Measurements from ENCODE around the gene PLEKHG4. TPM values are rescaled to one million over a fixed set of nuclear protein-coding genes. Genes with fewer than 3 reads are reported as not detected.

The PLEKHG4 gene
- total RNA-seq, 1 donor from 2014 or later, result 7.8 TPM

DNA sequence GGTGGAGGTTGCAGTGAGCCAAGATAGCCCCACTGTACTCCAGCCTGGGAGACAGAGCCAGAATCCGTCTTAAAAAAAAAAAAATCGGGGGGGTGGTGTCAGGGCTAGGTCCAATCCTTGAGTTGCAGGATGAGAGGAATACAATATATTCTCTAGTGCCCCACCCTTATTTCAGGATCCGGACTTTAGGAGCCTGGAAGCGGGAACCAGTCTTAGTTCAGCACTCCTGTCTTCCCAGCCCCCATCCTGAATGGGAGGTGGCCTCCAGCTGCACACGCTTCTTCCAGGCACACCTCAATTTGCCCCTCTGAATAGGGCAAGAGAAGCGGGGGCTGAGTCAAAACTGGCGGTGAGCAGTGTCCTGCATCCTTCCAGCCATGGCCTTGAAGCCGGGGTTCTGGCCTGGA lies 33.7 kb upstream of the PLEKHG4 start:
- ATAC-seq (ENCODE audit: low read depth) (no peak), DNase-seq (no peak)
- Mint-ChIP-seq H3K27me3 (peaks cover 2% of the 10 kb centered on the region), H3K27ac (peak overlapping the region; percentile 12), H3K4me1 (peaks cover 50% of the 10 kb centered on the region), H3K4me3 (peak overlapping the region; percentile 85), H3K9me3 (no peaks in the 10 kb centered on the region), H3K36me3 (ENCODE audit: low read depth) (peaks cover 1% of the 10 kb centered on the region)
- CTCF ChIA-PET, result interaction anchor here (0.6 to 3.1 kb wide), 6 partner anchors 15 to 882 kb away, joined by 3 to 12 read pairs (median 3); partner anchors contain the start of genes ATP6V0D1 and TMEM208
- POLR2A ChIA-PET, result interaction anchor here (0.6 to 7.7 kb wide), 6 partner anchors 12 to 791 kb away, joined by 3 to 120 read pairs (median 5); partner anchors contain the start of genes FBXL8, TMEM208 and TRADD
- TF ChIP-seq, protein P1, sequence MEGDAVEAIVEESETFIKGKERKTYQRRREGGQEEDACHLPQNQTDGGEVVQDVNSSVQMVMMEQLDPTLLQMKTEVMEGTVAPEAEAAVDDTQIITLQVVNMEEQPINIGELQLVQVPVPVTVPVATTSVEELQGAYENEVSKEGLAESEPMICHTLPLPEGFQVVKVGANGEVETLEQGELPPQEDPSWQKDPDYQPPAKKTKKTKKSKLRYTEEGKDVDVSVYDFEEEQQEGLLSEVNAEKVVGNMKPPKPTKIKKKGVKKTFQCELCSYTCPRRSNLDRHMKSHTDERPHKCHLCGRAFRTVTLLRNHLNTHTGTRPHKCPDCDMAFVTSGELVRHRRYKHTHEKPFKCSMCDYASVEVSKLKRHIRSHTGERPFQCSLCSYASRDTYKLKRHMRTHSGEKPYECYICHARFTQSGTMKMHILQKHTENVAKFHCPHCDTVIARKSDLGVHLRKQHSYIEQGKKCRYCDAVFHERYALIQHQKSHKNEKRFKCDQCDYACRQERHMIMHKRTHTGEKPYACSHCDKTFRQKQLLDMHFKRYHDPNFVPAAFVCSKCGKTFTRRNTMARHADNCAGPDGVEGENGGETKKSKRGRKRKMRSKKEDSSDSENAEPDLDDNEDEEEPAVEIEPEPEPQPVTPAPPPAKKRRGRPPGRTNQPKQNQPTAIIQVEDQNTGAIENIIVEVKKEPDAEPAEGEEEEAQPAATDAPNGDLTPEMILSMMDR (IDR thresholded peaks at IDR 0.05), result no peak
- intact Hi-C loops (cut with micrococcal nuclease), result loop anchor here (2.0 to 10.0 kb wide), 7 partner anchors 33 to 839 kb away; partner anchors contain the start of genes ACD, CBFB, CENPT and E2F4

DNA sequence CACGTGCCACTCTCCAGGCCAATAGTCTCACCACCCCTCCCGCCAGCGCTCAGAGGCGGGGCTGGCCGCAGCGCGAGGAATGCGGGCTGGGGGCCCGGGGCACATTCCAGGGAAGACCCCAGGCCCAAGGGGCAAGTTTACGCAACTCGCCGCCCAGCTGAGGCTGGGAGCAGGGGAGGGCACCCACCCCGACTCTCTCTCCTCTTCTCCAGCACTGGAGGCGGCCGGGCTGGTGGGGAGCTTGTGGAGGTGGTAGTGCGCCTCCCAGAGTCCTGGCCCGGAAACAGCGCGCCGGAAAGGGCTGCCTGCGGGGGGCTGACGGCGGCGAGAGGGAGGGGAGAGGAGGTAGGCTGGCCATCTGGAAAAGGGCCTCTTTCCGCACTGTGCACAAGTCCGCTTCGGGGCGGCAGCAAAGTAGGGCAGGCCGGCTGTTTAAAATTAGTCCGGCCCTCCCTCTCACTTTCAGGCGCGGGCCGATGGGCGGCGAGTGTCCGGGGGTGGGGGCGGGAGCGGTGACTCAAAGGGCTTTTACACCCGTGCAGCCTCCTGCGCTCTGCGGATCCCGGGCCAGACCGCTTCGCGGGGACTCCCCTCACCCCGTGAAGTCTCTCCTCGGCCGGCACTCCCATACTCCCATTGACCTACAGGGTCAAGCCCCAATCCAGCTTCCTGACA lies 33.1 kb upstream of the PLEKHG4 start:
- DNase-seq, result peak; percentile 49
- Mint-ChIP-seq H3K27me3 (peaks cover 2% of the 10 kb centered on the region), H3K4me1 (peaks cover 50% of the 10 kb centered on the region), H3K4me3 (peak overlapping the region; percentile 85), H3K36me3 (ENCODE audit: low read depth) (peaks cover 1% of the 10 kb centered on the region), H3K9me3 (no peaks in the 10 kb centered on the region), H3K27ac (peak overlapping the region; percentile 80)
- peak; percentile 2 for ATAC-seq (ENCODE audit: low read depth)
- TF ChIP-seq, protein P1 (IDR thresholded peaks at IDR 0.05), result no peak
- POLR2A ChIA-PET, result interaction anchor here (0.7 to 7.7 kb wide), 4 partner anchors 18 to 291 kb away, joined by 3 to 120 read pairs (median 12); partner anchors contain the start of genes FBXL8, TMEM208 and TRADD
- CTCF ChIA-PET, result interaction anchor here (0.7 to 3.1 kb wide), 5 partner anchors 14 to 235 kb away, joined by 3 to 12 read pairs (median 3); partner anchors contain the start of genes ATP6V0D1 and TMEM208
- intact Hi-C loops (cut with micrococcal nuclease), result loop anchor here (2.0 to 10.0 kb wide), 4 partner anchors 217 to 839 kb away; partner anchors contain the start of genes ACD, CBFB, NFATC3 and PARD6A

DNA sequence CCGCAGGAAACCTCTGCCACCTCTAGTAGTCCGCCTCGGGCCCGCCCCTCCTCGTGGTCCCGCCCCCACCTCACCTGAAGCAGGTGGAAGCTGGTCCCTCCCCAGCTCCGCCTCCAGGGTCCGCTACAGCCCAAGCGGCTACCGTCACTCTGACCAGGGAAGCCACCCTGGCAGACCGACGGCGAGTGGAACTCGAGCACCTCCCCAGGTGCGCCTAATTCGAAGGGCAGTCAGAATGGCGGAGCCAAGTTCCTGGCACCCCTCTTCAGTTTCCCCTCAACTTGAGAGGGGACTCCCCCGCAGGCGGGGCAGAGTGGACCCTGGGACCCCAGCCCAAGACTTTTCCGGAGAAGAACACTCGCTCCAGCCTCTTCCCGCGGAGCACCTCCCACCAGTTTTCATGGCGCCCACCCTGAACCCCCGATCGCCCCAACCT lies 32.6 kb upstream of the PLEKHG4 start:
- peaks cover 50% of the 10 kb centered on the region for H3K4me1 Mint-ChIP-seq
- H3K4me3 Mint-ChIP-seq, result peak overlapping the region; percentile 85
- H3K27me3 Mint-ChIP-seq, result peaks cover 2% of the 10 kb centered on the region
- TF ChIP-seq, protein P1 (IDR thresholded peaks at IDR 0.05), result no peak
- peak overlapping the region; percentile 80 for H3K27ac Mint-ChIP-seq
- H3K9me3 Mint-ChIP-seq, result no peaks in the 10 kb centered on the region
- DNase-seq (no peak), ATAC-seq (ENCODE audit: low read depth) (no peak)
- peaks cover 1% of the 10 kb centered on the region for H3K36me3 Mint-ChIP-seq (ENCODE audit: low read depth)
- CTCF ChIA-PET, result interaction anchor here (0.7 to 3.1 kb wide), 5 partner anchors 14 to 234 kb away, joined by 3 to 12 read pairs (median 3); partner anchors contain the start of genes ATP6V0D1 and TMEM208
- POLR2A ChIA-PET, result interaction anchor here (1.7 to 7.7 kb wide), 3 partner anchors 19 to 291 kb away, joined by 4 to 120 read pairs (median 20); partner anchors contain the start of genes FBXL8, TMEM208 and TRADD
- intact Hi-C loops (cut with micrococcal nuclease), result loop anchor here (1.0 to 10.0 kb wide), 8 partner anchors 20 to 838 kb away; partner anchors contain the start of genes ACD, CBFB, CTCF and MATCAP1

DNA sequence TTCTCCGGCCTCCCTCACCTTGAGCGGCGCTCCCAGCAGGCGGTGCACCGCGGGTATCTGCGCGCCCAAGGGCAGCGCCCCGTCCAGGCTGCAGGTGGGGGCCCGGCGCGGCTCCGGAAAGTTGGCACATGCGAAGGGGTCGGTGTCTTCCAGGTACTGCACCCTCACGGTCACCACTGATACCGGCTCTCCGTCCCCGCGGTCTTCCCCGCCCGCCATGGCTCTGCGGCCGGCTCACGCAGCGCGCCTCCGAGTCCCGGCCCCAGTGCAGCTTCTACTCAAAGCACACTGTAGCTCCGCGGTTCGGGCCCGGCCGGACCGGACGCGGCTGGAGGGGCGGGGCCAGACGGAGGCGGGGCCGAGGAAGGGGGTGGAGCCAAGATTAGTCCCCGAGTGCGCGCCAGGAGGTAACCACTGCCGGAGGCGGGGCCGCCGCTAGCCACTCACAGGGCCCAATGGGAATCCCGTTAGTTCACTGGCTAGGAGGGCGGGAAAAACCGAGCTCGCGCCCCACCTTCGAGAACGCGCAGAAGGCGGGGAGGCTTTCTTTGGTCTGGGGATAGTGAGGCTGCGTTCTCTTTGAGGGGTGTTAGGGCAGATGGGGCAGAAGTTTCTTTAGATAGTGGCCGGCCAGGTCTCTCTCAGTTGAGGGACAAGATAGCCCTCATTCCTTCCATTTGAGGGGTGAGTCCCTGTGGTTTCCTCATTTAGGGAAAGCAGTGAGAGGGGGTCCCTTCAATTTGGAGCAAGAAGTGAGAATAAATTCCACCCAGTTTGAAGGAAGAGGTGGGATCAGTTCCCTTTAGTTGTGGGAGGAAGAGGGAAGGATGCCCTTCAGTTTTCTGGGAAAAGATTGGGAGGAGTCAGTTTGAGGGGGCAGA lies 31.9 kb upstream of the PLEKHG4 start, which contains the start of gene FHOD1:
FHOD1 (minus strand) TSS at position 290 of the 881 bp plus-strand sequence; CDS start at position 219, 71 bp downstream.
- H3K4me1 Mint-ChIP-seq, result peaks cover 50% of the 10 kb centered on the region
- POLR2A ChIA-PET, result interaction anchor here (0.6 to 7.7 kb wide), 8 partner anchors 8 to 413 kb away, joined by 3 to 120 read pairs (median 4); partner anchors contain the start of genes ACD, FBXL8, TMEM208 and TRADD
- intact Hi-C loops (cut with micrococcal nuclease), result loop anchor here (1.0 to 10.0 kb wide), 8 partner anchors 21 to 837 kb away; partner anchors contain the start of genes ACD, CBFB, CTCF and MATCAP1
- CTCF ChIA-PET, result interaction anchor here (0.8 to 3.1 kb wide), 3 partner anchors 13 to 229 kb away, joined by 3 to 12 read pairs (median 5); partner anchors contain the start of gene TMEM208
- peaks cover 1% of the 10 kb centered on the region for H3K36me3 Mint-ChIP-seq (ENCODE audit: low read depth)
- DNase-seq (peak; percentile 100), ATAC-seq (ENCODE audit: low read depth) (peak; percentile 70)
- H3K4me3 Mint-ChIP-seq, result peak within 1 kb of the TSS; percentile 85
- H3K9me3 Mint-ChIP-seq, result no peaks in the 10 kb centered on the region
- peak within 1 kb of the TSS; percentile 80 for H3K27ac Mint-ChIP-seq
- TF ChIP-seq, protein P1 (IDR thresholded peaks at IDR 0.05), result no peak
- peaks cover 2% of the 10 kb centered on the region for H3K27me3 Mint-ChIP-seq

Data from activated B cell treated with CpG ODN at 0.5 μM for 24 hours (primary cell).